Neural cell (in vitro differentiated cells): Measurements from ENCODE around the gene PTPRN2. TPM values are rescaled to one million over a fixed set of nuclear protein-coding genes. Genes with fewer than 3 reads are reported as not detected.
A peak's percentile ranks its signal among the peaks of the same experiment; 100 is the strongest.

Source experiments
- H2AFZ ChIP-seq: fragments of 200-600, 300-800 bp; sonication (generic), shearing (Covaris generic); 2 replicates; pipeline ENCODE4 v1.6.0; 2014; ENCODE audit warnings: low read depth, mild to moderate bottlenecking, antibody characterized with exemption, low read length, moderate library complexity
- H3F3A ChIP-seq: fragments of 200-600 bp; shearing (Covaris generic); 2 replicates; pipeline ENCODE4 v1.6.1; 2016; ENCODE audit warnings: mild to moderate bottlenecking, moderate library complexity, mixed read lengths, antibody characterized with exemption, low read length; ENCODE audit not compliant: insufficient read depth, poor library complexity, severe bottlenecking
- H3K27ac ChIP-seq: fragments of 200-600, 300-800 bp; sonication (generic), shearing (Covaris generic); 2 replicates; pipeline ENCODE4 v1.5.1; 2014; ENCODE audit warnings: mild to moderate bottlenecking, low read length, moderate library complexity
- H3K27me3 ChIP-seq: fragments of 300-800, 200-600 bp; sonication (generic), shearing (Covaris generic); 2 replicates; pipeline ENCODE4 v1.6.0; 2014; ENCODE audit warnings: mild to moderate bottlenecking, low read depth, low read length, moderate library complexity; ENCODE audit not compliant: insufficient read depth
- H3K36me3 ChIP-seq: fragments of 300-800, 200-600 bp; sonication (generic), shearing (Covaris generic); 2 replicates; pipeline ENCODE4 v1.5.1; 2014; ENCODE audit warnings: mild to moderate bottlenecking, antibody characterized with exemption, low read length, moderate library complexity; ENCODE audit not compliant: insufficient read depth
- H3K4me2 ChIP-seq: fragments of 300-800, 200-600 bp; sonication (generic), shearing (Covaris generic); 2 replicates; pipeline ENCODE4 v1.6.0; 2014; ENCODE audit warnings: mild to moderate bottlenecking, low read length
- H3K4me3 ChIP-seq: fragments of 300-800, 200-600 bp; sonication (generic), shearing (Covaris generic); 2 replicates; pipeline ENCODE4 v1.5.1; 2014; ENCODE audit warnings: mild to moderate bottlenecking, low read length, moderate library complexity
- H3K79me2 ChIP-seq: fragments of 200-600 bp; shearing (Covaris generic); replicated peaks from 2 replicates; pipeline ENCODE4 v1.6.0; 2014; ENCODE audit warnings: mild to moderate bottlenecking, low read length, moderate library complexity; ENCODE audit not compliant: insufficient read depth
- H3K9ac ChIP-seq: fragments of 300-800, 200-600 bp; sonication (generic), shearing (Covaris generic); 2 replicates; pipeline ENCODE4 v1.6.1; 2016; ENCODE audit warnings: mild to moderate bottlenecking, low read length, mixed read lengths
- H3K9me2 ChIP-seq: fragments of 200-600 bp; shearing (Covaris generic); 2 replicates; pipeline ENCODE4 v1.6.1; 2016; ENCODE audit warnings: mild to moderate bottlenecking, low read length, mixed read lengths; ENCODE audit not compliant: insufficient read depth
- H3K9me3 ChIP-seq: fragments of 200-600, 300-800 bp; sonication (generic), shearing (Covaris generic); 2 replicates; pipeline ENCODE4 v1.6.1; 2016; ENCODE audit warnings: mild to moderate bottlenecking, mixed run types, low read length, moderate library complexity, mixed read lengths
- H4K20me1 ChIP-seq: fragments of 200-600 bp; shearing (Covaris generic); 2 replicates; pipeline ENCODE4 v1.6.1; 2016; ENCODE audit warnings: mild to moderate bottlenecking, mixed run types; ENCODE audit not compliant: insufficient read depth
- EP300 ChIP-seq: fragments of 450-650 bp; conservative IDR thresholded peaks from 2 replicates; pipeline ENCODE4 v1.6.1; 2014; ENCODE audit warnings: antibody characterized with exemption, mild to moderate bottlenecking, moderate library complexity; ENCODE audit not compliant: poor library complexity, severe bottlenecking
- EZH2 ChIP-seq: fragments of 200-600, 300-800 bp; shearing (Covaris generic), sonication (generic); IDR thresholded peaks from 2 replicates; pipeline ENCODE4 v1.6.1; 2014; ENCODE audit warnings: antibody characterized with exemption, low read length, borderline replicate concordance, mild to moderate bottlenecking; ENCODE audit not compliant: insufficient read depth, poor library complexity, severe bottlenecking
- MXI1 ChIP-seq: fragments of 450-650 bp; conservative IDR thresholded peaks from 2 replicates; pipeline ENCODE4 v1.6.1; 2014; ENCODE audit warnings: antibody characterized with exemption, mild to moderate bottlenecking; ENCODE audit not compliant: poor library complexity, severe bottlenecking
- POLR2AphosphoS5 ChIP-seq: IDR thresholded peaks from 2 replicates; pipeline ENCODE4 v1.6.1; 2012
- RAD21 ChIP-seq: fragments of 450-650 bp; conservative IDR thresholded peaks from 2 replicates; pipeline ENCODE4 v1.6.1; 2014; ENCODE audit warnings: antibody characterized with exemption, mild to moderate bottlenecking, moderate library complexity
- REST ChIP-seq: IDR thresholded peaks from 2 replicates; pipeline ENCODE4 v1.6.1; 2012; ENCODE audit warnings: borderline replicate concordance
- SMC3 ChIP-seq: fragments of 450-650 bp; conservative IDR thresholded peaks from 2 replicates; pipeline ENCODE4 v1.6.1; 2014; ENCODE audit warnings: antibody characterized with exemption, mild to moderate bottlenecking, moderate library complexity; ENCODE audit not compliant: poor library complexity
- TAF1 ChIP-seq: IDR thresholded peaks from 2 replicates; pipeline ENCODE4 v1.6.1; 2012; ENCODE audit warnings: low read depth
- polyA plus RNA-seq: library from polyadenylated mRNA; depleted of rRNA; stranded (reverse); fragments of >200 nt; gene quantifications from 2 replicates; pipeline ENCODE4 v1.2.3, GENCODE V29; 2014
- TF ChIP-seq, protein P1 (sequence below): fragments of 450-650 bp; IDR thresholded peaks from 2 replicates; pipeline ENCODE4 v1.5.1; 2014; ENCODE audit warnings: antibody characterized with exemption, mild to moderate bottlenecking, moderate library complexity; ENCODE audit not compliant: poor library complexity, severe bottlenecking

The PTPRN2 gene
- polyA plus RNA-seq, 1 donor from 2014 or later = 31.0 TPM

GRCh38 chr7:158014976-158015375, 572.6 kb downstream of the PTPRN2 start:
- H3K9me2 ChIP-seq = no peaks in the 10 kb centered on the region
- H3K27me3 ChIP-seq = no peaks in the 10 kb centered on the region
- H3K79me2 ChIP-seq = no peaks in the 10 kb centered on the region
- no peak overlapping the region for H2AFZ ChIP-seq
- H3K4me2 ChIP-seq = peak overlapping the region; percentile 49
- peak overlapping the region; percentile 77 for H3K27ac ChIP-seq
- no peaks in the 10 kb centered on the region for H3K36me3 ChIP-seq
- H3K9ac ChIP-seq = peak overlapping the region; percentile 64
- no peaks in the 10 kb centered on the region for H4K20me1 ChIP-seq
- H3K9me3 ChIP-seq = no peaks in the 10 kb centered on the region
- TF ChIP-seq EZH2 (no peak), POLR2AphosphoS5 (no peak), EP300 (no peak), RAD21 (no peak), TAF1 (no peak), MXI1 (no peak)
- TF ChIP-seq, protein P1, sequence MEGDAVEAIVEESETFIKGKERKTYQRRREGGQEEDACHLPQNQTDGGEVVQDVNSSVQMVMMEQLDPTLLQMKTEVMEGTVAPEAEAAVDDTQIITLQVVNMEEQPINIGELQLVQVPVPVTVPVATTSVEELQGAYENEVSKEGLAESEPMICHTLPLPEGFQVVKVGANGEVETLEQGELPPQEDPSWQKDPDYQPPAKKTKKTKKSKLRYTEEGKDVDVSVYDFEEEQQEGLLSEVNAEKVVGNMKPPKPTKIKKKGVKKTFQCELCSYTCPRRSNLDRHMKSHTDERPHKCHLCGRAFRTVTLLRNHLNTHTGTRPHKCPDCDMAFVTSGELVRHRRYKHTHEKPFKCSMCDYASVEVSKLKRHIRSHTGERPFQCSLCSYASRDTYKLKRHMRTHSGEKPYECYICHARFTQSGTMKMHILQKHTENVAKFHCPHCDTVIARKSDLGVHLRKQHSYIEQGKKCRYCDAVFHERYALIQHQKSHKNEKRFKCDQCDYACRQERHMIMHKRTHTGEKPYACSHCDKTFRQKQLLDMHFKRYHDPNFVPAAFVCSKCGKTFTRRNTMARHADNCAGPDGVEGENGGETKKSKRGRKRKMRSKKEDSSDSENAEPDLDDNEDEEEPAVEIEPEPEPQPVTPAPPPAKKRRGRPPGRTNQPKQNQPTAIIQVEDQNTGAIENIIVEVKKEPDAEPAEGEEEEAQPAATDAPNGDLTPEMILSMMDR = no peak
- peaks cover 10% of the 10 kb centered on the region for H3F3A ChIP-seq
- peak overlapping the region; percentile 59 for H3K4me3 ChIP-seq

GRCh38 chr7:158013085-158013668, 574.4 kb downstream of the PTPRN2 start:
- H3K9me3 ChIP-seq = no peaks in the 10 kb centered on the region
- TF ChIP-seq, protein P1 = no peak
- TF ChIP-seq POLR2AphosphoS5 (no peak), TAF1 (no peak), RAD21 (no peak), EZH2 (no peak), REST (no peak), SMC3 (no peak), EP300 (no peak), MXI1 (no peak)
- no peaks in the 10 kb centered on the region for H3K27me3 ChIP-seq
- H3K79me2 ChIP-seq = no peaks in the 10 kb centered on the region
- H3K9me2 ChIP-seq = no peaks in the 10 kb centered on the region
- no peaks in the 10 kb centered on the region for H4K20me1 ChIP-seq
- H3K4me3 ChIP-seq = no peak overlapping the region
- no peak overlapping the region for H2AFZ ChIP-seq
- H3K4me2 ChIP-seq = no peak overlapping the region
- H3F3A ChIP-seq = peaks cover 8% of the 10 kb centered on the region
- no peaks in the 10 kb centered on the region for H3K36me3 ChIP-seq
- no peak overlapping the region for H3K9ac ChIP-seq
- H3K27ac ChIP-seq = no peak overlapping the region
